GM18870 (cell line): ENCODE data around the gene CFAP54.
"Not testable (repeated sequence)": the region's sequence is repeated elsewhere in the genome, so short reads cannot be mapped to it uniquely, and the experiment has no call there.

Experiments used
- ATAC-seq: cut with Tn5 transposase; IDR thresholded peaks from one replicate; pipeline ENCODE4 v1.9.1; 2021; ENCODE audit warnings: moderate library complexity; ENCODE audit not compliant: unreplicated experiment

Gene CFAP54

GRCh38 chr12:96617178-96617577 is 127.8 kb downstream of the CFAP54 start:
- ATAC-seq: no peak

GRCh38 chr12:96623155-96623554 is 133.8 kb downstream of the CFAP54 start:
- ATAC-seq: no peak

- ATAC-seq: no peak
These were observed 134.4 kb downstream of the CFAP54 start for GRCh38 chr12:96623656-96624217.

GRCh38 chr12:96635844-96636243 is 146.5 kb downstream of the CFAP54 start:
- ATAC-seq: no peak

GRCh38 chr12:96636895-96637294 is 147.5 kb downstream of the CFAP54 start:
- no peak for ATAC-seq

- ATAC-seq: no peak
These were observed 159.5 kb downstream of the CFAP54 start for GRCh38 chr12:96648923-96649322.

GRCh38 chr12:96652870-96653269 is 163.5 kb downstream of the CFAP54 start:
- ATAC-seq: no peak

GRCh38 chr12:96658075-96658474 is 168.7 kb downstream of the CFAP54 start:
- ATAC-seq: no peak

- no peak for ATAC-seq
These were observed 180.4 kb downstream of the CFAP54 start for GRCh38 chr12:96669786-96670185.

GRCh38 chr12:96670334-96670899 is 181.0 kb downstream of the CFAP54 start:
- ATAC-seq: no peak

GRCh38 chr12:96675519-96675918 is 186.1 kb downstream of the CFAP54 start:
- not testable (repeated sequence) for ATAC-seq

GRCh38 chr12:96677363-96677762 is 188.0 kb downstream of the CFAP54 start:
- ATAC-seq: no peak

GRCh38 chr12:96687719-96688118 is 198.3 kb downstream of the CFAP54 start:
- no peak for ATAC-seq

GRCh38 chr12:96698521-96698920 is 209.1 kb downstream of the CFAP54 start:
- no peak for ATAC-seq

- no peak for ATAC-seq
These were observed 209.6 kb downstream of the CFAP54 start for GRCh38 chr12:96698965-96699364.

GRCh38 chr12:96701856-96702255 is 212.5 kb downstream of the CFAP54 start:
- ATAC-seq: no peak

GRCh38 chr12:96710127-96710745 is 220.9 kb downstream of the CFAP54 start:
- no peak for ATAC-seq

GRCh38 chr12:96711364-96711763 is 222.0 kb downstream of the CFAP54 start:
- peak; percentile 65 for ATAC-seq

- ATAC-seq: no peak
These were observed 224.8 kb downstream of the CFAP54 start for GRCh38 chr12:96714199-96714598.

GRCh38 chr12:96719660-96720362 is 230.4 kb downstream of the CFAP54 start:
- peak; percentile 96 for ATAC-seq

GRCh38 chr12:96720363-96720705 is 231.0 kb downstream of the CFAP54 start:
- peak; percentile 40 for ATAC-seq

- not testable (repeated sequence) for ATAC-seq
These were observed 240.1 kb downstream of the CFAP54 start for GRCh38 chr12:96729466-96729865.
